ENCODE results near the gene SND1. TPM values are rescaled to one million over a fixed set of nuclear protein-coding genes. Genes with fewer than 3 reads are reported as not detected.

SND1 gene
- total RNA-seq, 1 experiment from 2014 or later, result 218 TPM

- Histone ChIP-seq H3T11ph (ENCODE audit: low read length) (no peak overlapping the region), H3K56ac (ENCODE audit: insufficient read length, low read depth, low read length) (no peak overlapping the region), H2BK12ac (ENCODE audit: insufficient read length, low read depth, low read length) (no peak overlapping the region), H3K18ac (ENCODE audit: insufficient read length, low read depth, low read length) (no peak overlapping the region), H2AK5ac (ENCODE audit: insufficient read length, low read length) (no peak overlapping the region), H3K4me1 (ENCODE audit: insufficient read depth, low read length) (no peaks in the 10 kb centered on the region), H3K27me3 (ENCODE audit: insufficient read depth, low read length) (no peaks in the 10 kb centered on the region), H4K20me1 (ENCODE audit: control insufficient read depth, insufficient read depth, insufficient read length) (no peaks in the 10 kb centered on the region), H3K4ac (ENCODE audit: low read depth, low read length) (no peak overlapping the region), H3K23me2 (ENCODE audit: insufficient read length, low read depth, low read length, poor library complexity, severe bottlenecking) (no peaks in the 10 kb centered on the region), H4K5ac (ENCODE audit: insufficient read length, low read depth, low read length) (no peak overlapping the region), H2BK5ac (ENCODE audit: insufficient read length, low read length) (no peak overlapping the region), H3K14ac (ENCODE audit: insufficient read depth, low read length) (no peak overlapping the region), H2BK120ac (ENCODE audit: low read depth, low read length, poor library complexity, severe bottlenecking) (no peak overlapping the region), H3K79me2 (ENCODE audit: insufficient read depth, low read length) (peaks cover 2% of the 10 kb centered on the region; the same call in 1 of the 2 replicates), H3K4me2 (ENCODE audit: insufficient read depth, insufficient read length, low read length) (no peak overlapping the region), H3K79me1 (ENCODE audit: insufficient read depth, low read depth, low read length, poor library complexity, severe bottlenecking) (peaks cover 4% of the 10 kb centered on the region), H2AFZ (ENCODE audit: low read length) (no peak overlapping the region), H3K23ac (ENCODE audit: insufficient read length, low read depth, low read length) (no peak overlapping the region), H3K27ac (ENCODE audit: insufficient read length, low read depth, low read length) (no peak overlapping the region), H2BK20ac (ENCODE audit: low read depth, low read length, poor library complexity, severe bottlenecking) (no peak overlapping the region), H3K9ac (ENCODE audit: extremely low read depth, insufficient read length, low read length) (no peak overlapping the region), H4K8ac (replicated peaks; ENCODE audit: insufficient read length, low read depth, low read length) (no peak overlapping the region), H2BK15ac (ENCODE audit: low read depth, low read length) (no peak overlapping the region), H3K9me3 (ENCODE audit: control insufficient read depth, low read depth, low read length) (no peaks in the 10 kb centered on the region), H4K91ac (ENCODE audit: insufficient read length, low read depth, low read length) (no peak overlapping the region)
- Mint-ChIP-seq H3K27me3 (ENCODE audit: low read depth) (no peaks in the 10 kb centered on the region), H3K9me3 (peaks cover 2 to 3% of the 10 kb centered on the region in 2 experiments; a peak in 2 of 5 replicates), H3K27ac (no peak overlapping the region; a peak in 1 of 7 replicates), H3K4me1 (peaks cover 4 to 6% of the 10 kb centered on the region in 2 experiments; a peak in 2 of 4 replicates), H3K4me3 (no peak overlapping the region), H3K36me3 (ENCODE audit: insufficient read depth in 1 of 3, low read depth in 3 of 3) (peaks cover 22 to 58% (median 36%) of the 10 kb centered on the region in 3 experiments)
- no CpG with 5 or more reads among the region's 3 CpGs for WGBS (ENCODE audit: extremely low coverage, insufficient read length, low lambda C conversion rate)
- no peak for DNase-seq
- no peak for TF ChIP-seq CTCF (conservative IDR thresholded peaks at IDR 0.05)
Observed at GRCh38 chr7:127715272-127715671, 63.3 kb downstream of the SND1 start.

All from H9 (cell line).